Eye (tissue), 1 donor: ENCODE data around the gene TSPAN33.
"Not testable (repeated sequence)": the region's sequence is repeated elsewhere in the genome, so short reads cannot be mapped to it uniquely, and the experiment has no call there.

Experiments used
- DNase-seq: peaks from one replicate; pipeline ENCODE4 v3.0.0-alpha.2; 2015

Gene TSPAN33

DNA sequence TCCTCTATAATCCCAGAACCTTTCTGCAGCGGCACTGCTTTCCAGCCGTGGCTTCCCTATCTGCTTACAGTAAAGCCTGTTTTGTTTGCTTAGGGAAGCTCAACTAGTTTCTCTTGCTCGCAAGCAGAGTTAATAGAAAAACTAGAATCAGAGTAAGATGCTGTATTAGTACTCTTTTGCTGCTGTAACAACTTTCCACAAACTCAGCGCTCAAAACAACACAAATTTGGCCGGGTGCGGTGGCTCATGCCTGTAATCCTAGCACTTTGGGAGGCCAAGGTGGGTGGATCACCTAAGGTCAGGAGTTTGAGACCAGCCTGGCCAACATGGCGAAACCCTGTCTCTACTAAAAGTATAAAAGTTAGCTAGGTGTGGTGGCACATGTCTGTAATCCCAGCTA lies 29.4 kb downstream of the TSPAN33 start:
- not testable (repeated sequence) for DNase-seq

DNA sequence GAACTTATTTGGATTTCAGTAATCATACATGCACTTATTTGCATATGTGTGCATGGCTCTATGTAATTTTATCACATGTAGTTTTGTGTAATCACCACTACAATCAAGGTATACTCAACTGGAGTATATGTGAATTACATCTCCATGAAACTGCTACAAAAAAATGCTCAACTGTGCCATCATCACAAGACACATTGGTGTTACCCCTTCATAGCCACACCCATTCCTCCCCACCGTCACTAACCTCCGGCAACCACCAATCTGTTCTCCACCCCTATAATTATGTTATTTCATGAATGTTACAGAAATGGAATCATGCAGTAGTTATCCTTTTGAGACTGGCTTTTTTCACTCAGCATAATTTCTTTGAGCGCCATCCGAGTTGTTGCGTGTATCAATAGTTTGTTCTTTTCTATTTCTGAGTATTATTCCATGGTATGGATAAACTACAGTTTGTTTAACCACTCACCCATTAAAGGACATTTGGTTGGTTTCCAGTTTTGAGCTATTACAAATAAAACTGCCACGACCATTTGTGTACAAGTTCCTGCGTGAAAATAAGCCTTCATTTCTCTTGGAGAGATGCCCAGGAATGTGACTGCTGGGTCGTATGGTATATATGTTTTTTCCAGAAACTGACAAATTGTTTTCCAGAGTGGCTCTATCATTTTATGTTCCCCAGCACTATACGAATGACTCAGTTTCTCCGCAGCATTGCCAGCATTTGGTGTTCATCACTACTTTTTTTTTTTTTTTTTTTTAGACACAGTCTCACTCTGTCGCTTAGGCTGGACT lies 32.6 kb downstream of the TSPAN33 start:
- DNase-seq: no peak

GRCh38 chr7:129184981-129185670 lies 40.6 kb downstream of the TSPAN33 start:
- peak; percentile 25 for DNase-seq

DNA sequence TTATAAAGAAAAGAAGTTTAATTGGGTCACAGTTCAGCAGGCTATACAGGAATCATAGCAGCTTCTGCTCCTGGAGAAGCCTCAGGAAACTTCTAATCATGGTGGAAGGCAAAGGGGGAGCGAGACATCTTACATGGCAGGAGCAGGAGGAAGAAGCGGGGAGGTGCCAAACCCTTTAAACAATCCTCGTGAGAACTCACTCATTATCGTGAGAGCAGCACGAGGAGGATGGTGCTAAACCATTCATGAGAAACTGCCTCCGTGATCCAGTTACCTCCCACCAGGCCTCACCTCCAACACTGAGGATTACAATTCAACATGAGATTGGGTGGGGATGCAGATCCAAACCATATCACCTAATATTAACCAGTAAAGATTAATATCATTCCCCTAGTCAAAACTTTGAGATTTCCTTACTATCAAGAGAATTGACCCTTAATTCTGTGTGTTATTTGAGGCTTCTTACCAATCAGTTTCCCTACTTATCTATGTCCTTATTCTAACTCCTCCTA lies 42.3 kb downstream of the TSPAN33 start:
- DNase-seq: no peak

- DNase-seq: no peak
Measured at GRCh38 chr7:129187681-129188371, 43.3 kb downstream of the TSPAN33 start.

- peak; percentile 97 for DNase-seq
Measured at GRCh38 chr7:129188372-129188891, 43.9 kb downstream of the TSPAN33 start, which contains the start of gene SMO. TSS of gene SMO (plus strand) at chr7:129188633. CDS start at chr7:129189152, 519 bp downstream.

DNA sequence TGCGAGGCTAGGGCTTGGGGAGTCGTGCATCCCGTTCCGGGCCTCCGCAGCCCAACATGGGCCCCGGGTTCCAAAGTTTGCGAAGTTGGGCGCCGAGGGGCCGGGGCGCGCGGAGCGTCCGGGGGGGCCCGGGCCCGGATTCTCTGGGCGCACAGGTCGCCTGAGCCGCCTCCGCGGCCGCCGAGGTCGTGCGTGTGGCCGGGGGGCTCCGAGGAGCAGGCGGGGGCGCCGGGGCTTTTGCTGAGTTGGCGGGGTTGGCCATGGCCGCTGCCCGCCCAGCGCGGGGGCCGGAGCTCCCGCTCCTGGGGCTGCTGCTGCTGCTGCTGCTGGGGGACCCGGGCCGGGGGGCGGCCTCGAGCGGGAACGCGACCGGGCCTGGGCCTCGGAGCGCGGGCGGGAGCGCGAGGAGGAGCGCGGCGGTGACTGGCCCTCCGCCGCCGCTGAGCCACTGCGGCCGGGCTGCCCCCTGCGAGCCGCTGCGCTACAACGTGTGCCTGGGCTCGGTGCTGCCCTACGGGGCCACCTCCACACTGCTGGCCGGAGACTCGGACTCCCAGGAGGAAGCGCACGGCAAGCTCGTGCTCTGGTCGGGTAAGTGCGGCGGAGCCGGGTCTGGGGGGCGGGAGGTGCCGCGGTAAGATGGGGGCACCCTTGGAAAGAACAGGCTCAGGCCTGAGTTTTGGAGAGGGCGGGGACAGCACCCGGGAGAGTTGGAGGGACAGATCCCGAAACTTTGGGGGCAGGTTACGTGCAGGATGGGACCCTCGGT lies 44.6 kb downstream of the TSPAN33 start:
- DNase-seq: peak; percentile 67

DNA sequence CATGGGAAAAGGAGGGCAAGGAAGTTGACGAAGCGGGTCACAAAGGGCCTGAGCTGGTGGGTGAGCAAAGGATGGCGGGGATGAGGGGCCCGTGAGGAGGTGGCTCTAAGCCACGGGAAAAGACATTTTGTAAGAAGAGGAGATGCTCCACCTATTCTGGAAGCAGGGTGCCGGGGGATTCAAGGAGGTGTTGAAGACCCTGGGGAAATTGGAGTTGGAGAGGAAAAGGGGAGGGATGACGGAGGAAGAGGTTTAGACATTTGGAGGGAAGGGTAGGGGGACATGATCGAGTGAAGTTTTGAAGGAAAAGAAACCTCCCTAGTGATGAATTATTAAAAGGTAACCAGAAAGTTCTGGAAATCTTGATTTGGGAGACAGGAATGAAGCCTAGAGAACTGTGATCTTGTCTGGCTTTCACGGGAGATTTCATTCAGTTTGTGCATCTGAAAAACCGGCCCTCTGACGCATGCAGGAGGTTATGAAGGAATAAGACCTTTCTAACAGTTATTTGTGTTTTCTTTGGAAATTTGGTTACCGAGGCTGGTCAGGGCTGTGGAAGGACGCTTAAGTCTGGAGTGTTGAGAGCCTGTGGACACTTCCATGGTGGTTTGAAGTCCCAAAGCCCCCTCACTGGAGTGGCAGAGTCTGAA lies 45.3 kb downstream of the TSPAN33 start:
- DNase-seq: peak; percentile 22

GRCh38 chr7:129191272-129191671 lies 46.8 kb downstream of the TSPAN33 start:
- no peak for DNase-seq

DNA sequence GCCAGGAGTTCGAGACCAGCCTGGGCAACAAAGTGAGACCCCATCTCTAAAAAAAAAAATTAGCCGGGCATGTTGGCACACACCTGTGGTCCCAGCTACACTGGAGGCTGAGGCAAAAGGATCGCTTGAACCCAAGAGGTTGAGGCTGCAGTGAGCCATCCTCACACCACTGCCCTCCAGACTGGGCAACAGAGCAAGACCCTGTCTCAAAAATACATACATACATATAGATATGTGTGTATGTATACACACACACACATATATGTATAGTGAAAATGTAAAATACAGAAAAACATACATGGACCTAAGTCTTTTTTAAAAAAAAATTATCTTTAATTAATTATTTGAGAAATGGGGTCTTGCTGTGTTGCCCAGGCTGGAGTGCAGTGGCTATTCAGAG lies 49.4 kb downstream of the TSPAN33 start:
- no peak for DNase-seq

- no peak for DNase-seq
Measured at GRCh38 chr7:129197771-129198170, 53.3 kb downstream of the TSPAN33 start.

DNA sequence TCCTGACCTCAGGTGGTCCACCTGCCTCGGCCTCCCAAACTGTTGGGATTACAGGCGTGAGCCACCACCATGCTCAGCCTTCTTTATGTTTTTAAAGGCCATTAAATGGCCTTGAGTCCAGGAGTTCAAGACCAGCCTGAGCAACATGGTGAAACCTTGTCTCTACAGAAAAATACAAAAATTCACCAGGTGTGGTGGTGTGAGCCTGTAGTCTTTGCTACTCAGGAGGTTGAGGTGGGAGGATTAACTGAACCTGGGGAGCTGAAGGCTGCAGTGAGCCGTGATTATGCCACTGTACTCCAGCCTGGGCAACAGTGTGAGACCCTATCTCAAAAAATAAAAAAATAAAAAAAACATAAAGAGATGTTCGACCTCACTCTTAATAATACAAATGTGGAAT lies 54.9 kb downstream of the TSPAN33 start:
- DNase-seq: no peak

GRCh38 chr7:129202058-129202777 lies 57.7 kb downstream of the TSPAN33 start:
- no peak for DNase-seq

DNA sequence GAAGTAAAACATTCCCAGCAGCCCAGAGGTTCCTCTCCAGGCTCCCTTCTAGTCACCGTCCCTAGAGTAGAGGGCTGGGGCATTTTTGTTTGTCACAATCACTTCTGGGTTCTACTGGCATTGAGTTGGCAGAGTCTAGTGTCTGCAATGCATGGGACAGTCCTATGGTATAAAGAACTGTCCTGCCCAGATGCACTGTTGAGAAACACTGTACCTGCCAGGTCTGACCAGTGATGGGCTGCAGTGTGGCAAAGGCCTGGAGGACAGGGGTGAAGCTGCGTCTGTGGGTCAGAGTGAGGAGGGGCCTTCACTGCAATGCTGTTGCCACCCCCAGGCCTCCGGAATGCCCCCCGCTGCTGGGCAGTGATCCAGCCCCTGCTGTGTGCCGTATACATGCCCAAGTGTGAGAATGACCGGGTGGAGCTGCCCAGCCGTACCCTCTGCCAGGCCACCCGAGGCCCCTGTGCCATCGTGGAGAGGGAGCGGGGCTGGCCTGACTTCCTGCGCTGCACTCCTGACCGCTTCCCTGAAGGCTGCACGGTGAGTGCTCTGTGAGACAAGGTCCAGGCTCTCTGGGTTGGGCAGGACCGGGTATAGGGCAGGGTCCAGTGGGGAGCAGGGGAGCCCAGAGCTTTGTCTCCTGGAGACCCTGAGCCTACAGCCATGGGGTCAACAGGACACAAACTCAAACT lies 58.7 kb downstream of the TSPAN33 start:
- DNase-seq: no peak

GRCh38 chr7:129205126-129205818 lies 60.8 kb downstream of the TSPAN33 start:
- DNase-seq: no peak

DNA sequence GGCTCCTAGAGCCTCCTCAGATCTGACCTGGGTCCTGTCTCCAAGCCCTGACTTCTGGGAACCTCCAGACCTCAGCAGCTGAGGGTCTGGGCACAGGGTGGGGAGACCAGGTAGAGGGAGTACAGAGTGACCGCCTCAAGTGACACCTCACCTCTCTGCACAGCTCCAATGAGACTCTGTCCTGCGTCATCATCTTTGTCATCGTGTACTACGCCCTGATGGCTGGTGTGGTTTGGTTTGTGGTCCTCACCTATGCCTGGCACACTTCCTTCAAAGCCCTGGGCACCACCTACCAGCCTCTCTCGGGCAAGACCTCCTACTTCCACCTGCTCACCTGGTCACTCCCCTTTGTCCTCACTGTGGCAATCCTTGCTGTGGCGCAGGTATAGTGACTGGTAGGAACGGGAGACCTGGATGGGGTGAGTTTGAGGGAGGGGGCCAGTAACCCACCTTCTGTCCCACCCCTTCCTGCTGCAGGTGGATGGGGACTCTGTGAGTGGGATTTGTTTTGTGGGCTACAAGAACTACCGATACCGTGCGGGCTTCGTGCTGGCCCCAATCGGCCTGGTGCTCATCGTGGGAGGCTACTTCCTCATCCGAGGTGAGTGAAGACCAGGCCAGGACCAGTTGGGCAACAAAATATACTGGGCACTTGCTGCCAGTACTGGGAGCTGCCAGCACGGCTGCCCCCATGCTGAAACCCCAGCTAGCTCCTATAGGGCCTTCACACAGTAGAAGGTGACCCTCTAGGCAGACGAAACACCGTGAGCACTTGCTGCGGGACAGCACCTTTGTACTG lies 61.7 kb downstream of the TSPAN33 start:
- no peak for DNase-seq

DNA sequence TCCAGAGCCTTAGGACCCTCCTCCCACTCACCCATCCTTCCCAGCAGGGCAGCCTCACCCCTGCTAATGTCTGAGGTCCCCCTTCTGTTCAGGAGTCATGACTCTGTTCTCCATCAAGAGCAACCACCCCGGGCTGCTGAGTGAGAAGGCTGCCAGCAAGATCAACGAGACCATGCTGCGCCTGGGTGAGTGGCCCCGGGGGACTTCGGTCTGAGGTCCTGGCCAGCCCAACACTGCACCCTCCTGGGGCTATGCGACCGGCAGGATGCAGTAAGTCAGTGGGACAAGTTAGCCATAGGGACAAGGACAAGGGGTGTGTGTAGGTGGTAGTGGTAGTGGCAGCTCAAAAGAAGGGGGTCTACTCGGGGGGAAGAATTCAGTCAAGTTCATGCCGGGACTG lies 64.2 kb downstream of the TSPAN33 start:
- DNase-seq: no peak

DNA sequence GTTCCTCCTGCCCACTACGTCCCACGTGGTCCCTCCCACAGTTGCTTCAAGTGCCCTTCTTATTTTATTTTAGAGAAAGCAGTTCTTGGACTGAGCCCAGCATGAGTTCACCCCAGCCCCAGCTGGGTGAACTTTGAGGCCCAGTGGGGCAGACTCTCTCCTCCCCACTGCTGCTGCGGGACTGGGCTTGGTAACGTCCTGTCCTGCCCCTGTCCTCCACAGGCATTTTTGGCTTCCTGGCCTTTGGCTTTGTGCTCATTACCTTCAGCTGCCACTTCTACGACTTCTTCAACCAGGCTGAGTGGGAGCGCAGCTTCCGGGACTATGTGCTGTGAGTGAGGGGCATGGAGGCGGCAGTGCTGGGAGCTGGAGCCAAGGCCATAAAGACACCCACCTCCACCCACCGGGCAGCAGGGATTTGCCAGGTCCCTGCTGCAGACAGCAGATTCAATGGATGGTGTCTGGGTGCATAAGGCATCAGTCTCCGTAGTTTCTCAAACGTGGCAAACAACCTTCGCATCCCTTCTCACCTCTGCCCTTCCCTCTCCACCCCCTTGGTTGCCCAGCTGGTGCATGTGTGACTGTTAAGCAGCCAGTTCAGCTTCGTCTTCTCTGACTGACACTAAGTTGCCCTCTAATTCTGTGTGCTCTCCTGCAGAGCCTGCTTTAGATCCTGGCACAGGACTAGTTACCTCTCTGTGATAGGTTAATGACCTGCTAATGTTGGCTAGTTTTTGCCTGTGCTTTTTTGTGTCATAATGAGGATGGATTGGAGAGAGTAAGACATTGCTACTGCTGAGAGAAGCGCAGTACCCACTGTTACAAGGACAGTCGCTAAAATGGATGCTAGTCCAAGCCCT lies 64.8 kb downstream of the TSPAN33 start:
- no peak for DNase-seq
